OCI-LY1 (cell line): Measurements from ENCODE around the gene ZNF366.

Source experiments
- CTCF ChIP-seq: fragments of 200-600 bp; sonication (generic), shearing (Covaris generic); IDR thresholded peaks from 2 replicates; pipeline ENCODE4 v1.5.1; 2017; ENCODE audit warnings: mild to moderate bottlenecking, antibody characterized with exemption, low read length, moderate library complexity, mixed read lengths
- EZH2 ChIP-seq: fragments of 200-600 bp; sonication (generic), shearing (Covaris generic); IDR thresholded peaks from 2 replicates; pipeline ENCODE4 v1.8.0; 2017; ENCODE audit warnings: borderline replicate concordance, mixed run types, mild to moderate bottlenecking, antibody characterized with exemption, low read length, moderate library complexity, mixed read lengths

- TF ChIP-seq CTCF = no peak
- TF ChIP-seq EZH2 = no peak
These were observed 20.0 kb downstream of the ZNF366 start for GRCh38 chr5:72487177-72487576.
